ENCODE measurements around the gene GDF10. TPM values are rescaled to one million over a fixed set of nuclear protein-coding genes. Genes with fewer than 3 reads are reported as not detected.

The GDF10 gene
- total RNA-seq, 1 experiment from 2014 or later = not detected

DNA sequence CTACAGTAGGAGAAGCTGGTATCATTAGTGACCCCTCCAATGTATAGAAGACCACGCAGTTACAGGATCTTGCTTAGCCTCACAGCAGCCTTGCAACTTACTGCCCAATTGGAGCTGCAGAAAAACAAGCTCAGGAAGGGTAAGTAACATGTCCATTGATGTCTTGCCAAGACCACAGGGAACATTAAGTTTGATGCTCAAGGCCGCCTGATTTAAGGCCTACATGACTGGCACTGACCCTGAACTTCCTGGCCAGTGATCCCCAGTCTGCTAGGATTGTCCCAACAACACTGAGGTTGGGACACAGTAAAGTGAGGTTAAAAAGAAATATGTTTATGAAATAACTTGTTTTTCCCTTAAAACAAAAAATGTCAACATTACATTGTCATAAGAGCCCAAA, 15.4 kb downstream of the GDF10 start:
- no peaks in the 10 kb centered on the region for H3K27me3 Mint-ChIP-seq (ENCODE audit: insufficient read depth, unreplicated experiment)
- BruUV-seq (replicated peaks) = no TSS peak
- no peaks in the 10 kb centered on the region for H3K36me3 Mint-ChIP-seq (ENCODE audit: insufficient read depth, unreplicated experiment)
- no peak overlapping the region for H3K4me3 Mint-ChIP-seq (ENCODE audit: unreplicated experiment)
- ChIA-PET CTCF (interaction anchor here (0.6 to 14.1 kb wide), 6 partner anchors 8 to 289 kb away, joined by 3 to 233 read pairs (median 5); no protein-coding TSS in a partner anchor), POLR2A (no interaction called here)
- peaks cover 5% of the 10 kb centered on the region for H3K4me1 Mint-ChIP-seq (ENCODE audit: insufficient read depth, unreplicated experiment)
- intact Hi-C loops (cut with micrococcal nuclease) = no loop called here
- DNase-seq (ENCODE audit: unreplicated experiment) = no peak
- no peaks in the 10 kb centered on the region for H3K9me3 Mint-ChIP-seq (ENCODE audit: unreplicated experiment)
- H3K27ac Mint-ChIP-seq (ENCODE audit: low read depth, unreplicated experiment) = no peak overlapping the region
- TF ChIP-seq, protein P1, sequence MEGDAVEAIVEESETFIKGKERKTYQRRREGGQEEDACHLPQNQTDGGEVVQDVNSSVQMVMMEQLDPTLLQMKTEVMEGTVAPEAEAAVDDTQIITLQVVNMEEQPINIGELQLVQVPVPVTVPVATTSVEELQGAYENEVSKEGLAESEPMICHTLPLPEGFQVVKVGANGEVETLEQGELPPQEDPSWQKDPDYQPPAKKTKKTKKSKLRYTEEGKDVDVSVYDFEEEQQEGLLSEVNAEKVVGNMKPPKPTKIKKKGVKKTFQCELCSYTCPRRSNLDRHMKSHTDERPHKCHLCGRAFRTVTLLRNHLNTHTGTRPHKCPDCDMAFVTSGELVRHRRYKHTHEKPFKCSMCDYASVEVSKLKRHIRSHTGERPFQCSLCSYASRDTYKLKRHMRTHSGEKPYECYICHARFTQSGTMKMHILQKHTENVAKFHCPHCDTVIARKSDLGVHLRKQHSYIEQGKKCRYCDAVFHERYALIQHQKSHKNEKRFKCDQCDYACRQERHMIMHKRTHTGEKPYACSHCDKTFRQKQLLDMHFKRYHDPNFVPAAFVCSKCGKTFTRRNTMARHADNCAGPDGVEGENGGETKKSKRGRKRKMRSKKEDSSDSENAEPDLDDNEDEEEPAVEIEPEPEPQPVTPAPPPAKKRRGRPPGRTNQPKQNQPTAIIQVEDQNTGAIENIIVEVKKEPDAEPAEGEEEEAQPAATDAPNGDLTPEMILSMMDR (IDR thresholded peaks at IDR 0.05; ENCODE audit: unreplicated experiment) = no peak

DNA sequence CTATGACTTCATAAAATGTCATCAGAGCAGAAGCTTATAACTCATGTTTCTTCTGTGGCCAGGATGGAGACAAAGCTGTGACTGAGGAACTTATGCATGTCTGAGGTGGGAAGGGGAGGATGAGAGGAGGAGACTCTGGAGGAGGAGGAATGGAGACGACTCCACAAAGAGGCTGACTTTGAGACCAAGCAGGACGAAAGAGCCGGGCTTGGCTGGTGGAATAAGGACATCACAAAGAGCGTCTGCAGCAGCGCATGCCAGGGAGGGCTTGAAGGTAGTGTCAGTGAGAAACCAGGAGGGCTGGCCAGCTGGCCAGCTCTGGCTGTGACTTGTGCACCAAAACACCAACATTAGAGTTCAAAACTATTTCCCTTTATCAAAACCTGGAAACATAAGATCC, 16.1 kb downstream of the GDF10 start:
- H3K4me1 Mint-ChIP-seq (ENCODE audit: insufficient read depth, unreplicated experiment) = peaks cover 5% of the 10 kb centered on the region
- no peak overlapping the region for H3K4me3 Mint-ChIP-seq (ENCODE audit: unreplicated experiment)
- no peaks in the 10 kb centered on the region for H3K9me3 Mint-ChIP-seq (ENCODE audit: unreplicated experiment)
- intact Hi-C loops (cut with micrococcal nuclease) = no loop called here
- no peaks in the 10 kb centered on the region for H3K36me3 Mint-ChIP-seq (ENCODE audit: insufficient read depth, unreplicated experiment)
- no TSS peak for BruUV-seq (replicated peaks)
- TF ChIP-seq, protein P1 (IDR thresholded peaks at IDR 0.05; ENCODE audit: unreplicated experiment) = no peak
- H3K27ac Mint-ChIP-seq (ENCODE audit: low read depth, unreplicated experiment) = no peak overlapping the region
- POLR2A ChIA-PET = no interaction called here
- H3K27me3 Mint-ChIP-seq (ENCODE audit: insufficient read depth, unreplicated experiment) = peaks cover 7% of the 10 kb centered on the region
- no peak for DNase-seq (ENCODE audit: unreplicated experiment)
- CTCF ChIA-PET = interaction anchor here (0.7 to 14.1 kb wide), 3 partner anchors 62 to 289 kb away, joined by 4 to 233 read pairs (median 131); no protein-coding TSS in a partner anchor

DNA sequence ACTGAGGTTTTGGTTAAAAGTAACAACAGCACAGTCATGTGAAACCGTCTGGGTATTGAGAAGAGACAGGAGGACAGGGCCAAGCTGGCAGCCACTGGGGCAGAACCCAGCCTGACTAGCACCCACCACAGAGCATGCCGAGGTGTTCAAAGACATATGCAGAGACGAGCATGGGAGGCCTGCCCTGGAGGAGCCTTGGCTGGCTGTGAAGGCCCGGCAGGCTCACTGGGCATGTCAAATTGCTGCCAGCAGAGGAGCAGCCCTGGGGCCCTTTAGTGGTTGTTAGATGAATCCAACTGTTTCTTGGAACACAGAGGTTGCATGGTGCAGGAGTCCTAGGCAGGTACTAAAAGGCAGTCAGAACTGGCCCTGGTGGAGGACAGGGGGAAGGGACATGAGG, 17.3 kb downstream of the GDF10 start:
- intact Hi-C loops (cut with micrococcal nuclease) = no loop called here
- Mint-ChIP-seq H3K4me3 (ENCODE audit: unreplicated experiment) (no peak overlapping the region), H3K9me3 (ENCODE audit: unreplicated experiment) (no peaks in the 10 kb centered on the region), H3K4me1 (ENCODE audit: insufficient read depth, unreplicated experiment) (peaks cover 5% of the 10 kb centered on the region), H3K27me3 (ENCODE audit: insufficient read depth, unreplicated experiment) (peaks cover 13% of the 10 kb centered on the region), H3K27ac (ENCODE audit: low read depth, unreplicated experiment) (no peak overlapping the region), H3K36me3 (ENCODE audit: insufficient read depth, unreplicated experiment) (no peaks in the 10 kb centered on the region)
- ChIA-PET CTCF (interaction anchor here (0.6 to 14.1 kb wide), 3 partner anchors 269 to 711 kb away, joined by 3 to 131 read pairs (median 3); no protein-coding TSS in a partner anchor), POLR2A (no interaction called here)
- TF ChIP-seq, protein P1 (IDR thresholded peaks at IDR 0.05; ENCODE audit: unreplicated experiment) = no peak
- BruUV-seq (replicated peaks) = no TSS peak
- DNase-seq (ENCODE audit: unreplicated experiment) = no peak

DNA sequence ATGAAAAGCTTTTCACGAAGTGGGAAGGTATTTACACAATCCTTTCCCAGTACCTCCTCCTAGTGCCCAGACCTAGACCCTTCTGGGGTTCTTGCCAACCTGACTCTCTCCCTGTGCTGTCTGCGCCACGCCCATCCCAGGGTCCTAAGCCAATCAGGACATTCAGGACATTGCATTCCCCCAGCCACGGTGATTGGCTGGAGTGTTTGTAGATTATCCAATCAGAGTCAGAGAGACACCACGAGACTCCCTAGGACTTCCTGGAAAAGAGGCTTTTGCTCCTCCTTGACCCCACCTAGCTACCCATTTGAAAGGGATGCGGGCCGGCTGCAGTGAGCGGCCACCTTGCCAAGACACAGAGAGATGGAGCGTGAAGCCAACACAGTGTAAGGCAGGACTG, 18.7 kb downstream of the GDF10 start:
- ChIA-PET POLR2A (no interaction called here), CTCF (interaction anchor here (1.6 to 14.1 kb wide), 2 partner anchors 271 to 292 kb away, joined by 3 to 131 read pairs; no protein-coding TSS in a partner anchor)
- no peak overlapping the region for H3K4me3 Mint-ChIP-seq (ENCODE audit: unreplicated experiment)
- intact Hi-C loops (cut with micrococcal nuclease) = no loop called here
- peaks cover 23% of the 10 kb centered on the region for H3K27me3 Mint-ChIP-seq (ENCODE audit: insufficient read depth, unreplicated experiment)
- H3K9me3 Mint-ChIP-seq (ENCODE audit: unreplicated experiment) = no peaks in the 10 kb centered on the region
- H3K4me1 Mint-ChIP-seq (ENCODE audit: insufficient read depth, unreplicated experiment) = peaks cover 5% of the 10 kb centered on the region
- no TSS peak for BruUV-seq (replicated peaks)
- no peaks in the 10 kb centered on the region for H3K36me3 Mint-ChIP-seq (ENCODE audit: insufficient read depth, unreplicated experiment)
- TF ChIP-seq, protein P1 (IDR thresholded peaks at IDR 0.05; ENCODE audit: unreplicated experiment) = no peak
- peak; percentile 17 for DNase-seq (ENCODE audit: unreplicated experiment)
- H3K27ac Mint-ChIP-seq (ENCODE audit: low read depth, unreplicated experiment) = peak overlapping the region; percentile 16

Measured in MCF 10A (cell line).